Measurements from ENCODE around the gene SYNE3.

Gene SYNE3, protein sequence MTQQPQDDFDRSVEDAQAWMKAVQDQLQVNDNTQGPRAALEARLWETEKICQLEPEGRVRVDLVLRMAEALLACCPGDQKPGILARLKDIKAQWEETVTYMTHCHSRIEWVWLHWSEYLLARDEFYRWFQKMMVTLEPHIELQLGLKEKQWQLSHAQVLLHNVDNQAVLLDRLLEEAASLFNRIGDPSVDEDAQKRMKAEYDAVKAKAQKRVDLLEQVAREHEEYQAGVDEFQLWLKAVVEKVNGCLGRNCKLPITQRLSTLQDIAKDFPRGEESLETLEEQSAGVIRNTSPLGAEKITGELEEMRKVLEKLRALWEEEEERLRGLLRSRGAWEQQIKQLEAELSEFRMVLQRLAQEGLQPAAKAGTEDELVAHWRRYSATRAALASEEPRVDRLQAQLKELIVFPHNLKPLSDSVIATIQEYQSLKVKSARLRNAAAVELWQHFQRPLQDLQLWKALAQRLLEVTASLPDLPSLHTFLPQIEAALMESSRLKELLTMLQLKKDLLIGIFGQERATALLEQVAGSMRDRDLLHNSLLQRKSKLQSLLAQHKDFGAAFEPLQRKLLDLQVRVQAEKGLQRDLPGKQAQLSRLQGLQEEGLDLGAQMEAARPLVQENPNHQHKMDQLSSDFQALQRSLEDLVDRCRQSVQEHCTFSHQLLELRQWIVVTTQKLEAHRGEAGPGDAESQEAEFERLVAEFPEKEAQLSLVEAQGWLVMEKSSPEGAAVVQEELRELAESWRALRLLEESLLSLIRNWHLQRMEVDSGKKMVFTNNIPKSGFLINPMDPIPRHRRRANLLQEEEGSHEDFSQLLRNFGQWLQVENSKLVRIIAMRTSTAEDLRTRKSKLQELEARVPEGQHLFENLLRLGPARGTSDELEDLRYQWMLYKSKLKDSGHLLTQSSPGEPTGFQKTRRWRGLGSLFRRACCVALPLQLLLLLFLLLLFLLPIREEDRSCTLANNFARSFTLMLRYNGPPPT

DNA sequence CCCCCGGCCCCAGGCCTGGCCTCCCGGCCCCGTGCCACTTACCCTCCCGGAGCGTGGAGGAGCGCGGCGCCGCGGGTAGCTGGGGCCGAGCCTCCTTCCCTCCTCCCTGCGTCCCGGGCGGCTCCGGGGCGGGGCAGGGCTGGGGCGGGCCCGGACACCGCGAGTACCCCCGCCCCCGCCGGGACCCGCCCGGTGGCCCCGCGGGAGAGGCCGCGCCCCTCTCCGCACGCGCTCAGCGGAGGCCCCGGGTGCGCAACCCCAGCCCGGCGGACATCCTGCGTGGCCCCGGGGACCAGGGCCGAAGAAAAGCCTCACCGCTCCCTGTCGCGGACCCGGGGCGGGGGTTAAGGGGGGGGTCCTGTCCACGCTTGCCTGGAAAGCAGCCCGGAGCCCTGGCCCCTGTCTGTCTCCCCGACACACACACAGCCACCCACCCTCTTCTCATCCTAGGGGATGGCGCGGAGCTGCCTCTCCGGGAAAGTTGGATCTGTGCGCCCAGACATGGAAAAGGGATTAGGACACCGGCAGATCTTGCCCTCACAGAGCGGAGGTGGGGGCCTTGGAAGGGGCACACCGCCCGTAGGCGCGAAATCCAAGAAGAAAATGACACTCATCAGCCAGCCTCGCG, at the start of gene SYNE3:
TSS of gene SYNE3 (minus strand) at position 97 of the 628 bp plus-strand sequence. CDS start 40,829 bp downstream, outside the sequence.
- TF ChIP-seq SUZ12 (IDR thresholded peaks at IDR 0.05; ENCODE audit: extremely low read depth, insufficient read depth, insufficient read length): no peak
- no peak for TF ChIP-seq ZNF274 (IDR thresholded peaks at IDR 0.05; ENCODE audit: low read depth, low read length)
- TF ChIP-seq YY1 (IDR thresholded peaks at IDR 0.05; ENCODE audit: insufficient read depth, insufficient read length): no peak
- Histone ChIP-seq H3K4me1 (ENCODE audit: insufficient read depth, insufficient read length) (peaks cover 5% of the 10 kb centered on the region), H3K36me3 (ENCODE audit: insufficient read depth, insufficient read length, low read length) (no peaks in the 10 kb centered on the region), H3K4me3 (ENCODE audit: insufficient read length, low read depth) (peak within 1 kb of the TSS; percentile 32), H3K9ac (ENCODE audit: insufficient read length, low read depth) (peak within 1 kb of the TSS; percentile 42), H3K9me3 (ENCODE audit: insufficient read depth, low read length) (no peaks in the 10 kb centered on the region), H3K27me3 (ENCODE audit: insufficient read depth, insufficient read length) (peaks cover 32% of the 10 kb centered on the region)
- DNase-seq (ENCODE audit: low read depth, low spot score): no peak

DNA sequence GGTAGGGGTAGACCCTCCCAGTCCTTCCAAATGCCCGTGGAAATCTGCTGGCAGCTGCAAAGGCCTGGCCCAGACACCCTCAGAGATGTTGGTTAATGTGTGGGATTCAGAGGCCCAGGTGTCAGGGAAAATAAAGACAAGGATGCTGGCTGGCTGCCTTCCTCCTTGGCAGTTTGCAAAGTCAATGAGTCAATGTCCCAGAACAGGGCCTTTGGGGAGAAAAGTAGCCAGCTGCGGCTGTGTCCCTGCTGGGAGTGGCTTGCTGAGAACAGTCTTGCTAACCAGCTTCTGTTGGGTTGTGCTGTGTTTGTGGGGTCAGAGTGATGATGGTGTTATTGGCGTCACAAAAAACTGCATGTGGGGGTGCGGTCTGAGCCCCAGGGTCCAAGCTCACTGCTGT, 47.6 kb upstream of the SYNE3 start:
- DNase-seq (ENCODE audit: low read depth, low spot score): no peak
- no peak for TF ChIP-seq ZNF274 (IDR thresholded peaks at IDR 0.05; ENCODE audit: low read depth, low read length)
- TF ChIP-seq YY1 (IDR thresholded peaks at IDR 0.05; ENCODE audit: insufficient read depth, insufficient read length): no peak
- TF ChIP-seq SUZ12 (IDR thresholded peaks at IDR 0.05; ENCODE audit: extremely low read depth, insufficient read depth, insufficient read length): no peak

DNA sequence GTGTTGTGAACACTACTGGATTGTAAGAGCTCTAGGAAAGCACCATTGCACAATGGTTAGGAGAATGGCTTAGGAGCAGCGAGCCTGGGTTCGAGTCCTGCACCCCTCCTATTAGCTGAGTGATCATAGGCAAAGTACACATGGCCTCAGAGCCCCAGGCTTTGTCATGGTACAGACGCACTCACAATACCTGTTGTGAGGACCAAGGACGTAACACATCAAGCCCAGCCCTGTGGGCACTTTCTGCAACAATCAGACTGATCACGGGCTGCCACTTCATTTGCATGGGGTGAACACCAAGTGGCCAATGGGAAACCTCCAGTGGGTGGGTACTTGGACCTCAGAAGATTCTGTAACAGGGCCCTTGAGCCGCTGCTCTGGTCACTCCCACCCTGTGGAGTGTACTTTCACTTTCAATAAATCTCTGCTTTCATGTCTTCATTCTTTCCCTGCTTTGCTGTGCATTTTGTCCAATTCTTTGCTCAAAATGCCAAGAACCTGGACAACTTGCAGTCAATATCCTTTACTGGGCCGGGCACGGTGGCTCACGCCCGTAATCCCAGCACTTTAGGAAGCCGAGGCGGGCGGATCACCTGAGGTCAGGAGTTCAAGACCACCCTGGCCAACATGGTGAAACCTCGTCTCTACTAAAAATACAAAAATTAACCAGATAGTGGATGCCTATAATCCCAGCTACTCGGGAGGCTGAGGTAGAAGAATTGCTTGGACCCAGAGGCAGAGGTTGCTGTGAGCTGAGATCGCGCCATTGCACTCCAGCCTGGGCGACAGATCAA, 46.6 kb upstream of the SYNE3 start:
- H3K36me3 ChIP-seq (ENCODE audit: insufficient read depth, insufficient read length, low read length): no peaks in the 10 kb centered on the region
- no peak overlapping the region for H3K4me3 ChIP-seq (ENCODE audit: insufficient read length, low read depth)
- no peaks in the 10 kb centered on the region for H3K9me3 ChIP-seq (ENCODE audit: insufficient read depth, low read length)
- H3K9ac ChIP-seq (ENCODE audit: insufficient read length, low read depth): no peak overlapping the region
- H3K4me1 ChIP-seq (ENCODE audit: insufficient read depth, insufficient read length): no peaks in the 10 kb centered on the region
- no peak for DNase-seq (ENCODE audit: low read depth, low spot score)
- H3K27me3 ChIP-seq (ENCODE audit: insufficient read depth, insufficient read length): no peaks in the 10 kb centered on the region
- TF ChIP-seq SUZ12 (IDR thresholded peaks at IDR 0.05; ENCODE audit: extremely low read depth, insufficient read depth, insufficient read length) (no peak), YY1 (IDR thresholded peaks at IDR 0.05; ENCODE audit: insufficient read depth, insufficient read length) (no peak), ZNF274 (IDR thresholded peaks at IDR 0.05; ENCODE audit: low read depth, low read length) (no peak)

More for the DNA sequence above, 47.6 kb upstream of the SYNE3 start:
- no peaks in the 10 kb centered on the region for H3K36me3 ChIP-seq (ENCODE audit: insufficient read depth, insufficient read length, low read length)
- no peaks in the 10 kb centered on the region for H3K9me3 ChIP-seq (ENCODE audit: insufficient read depth, low read length)
- no peaks in the 10 kb centered on the region for H3K27me3 ChIP-seq (ENCODE audit: insufficient read depth, insufficient read length)
- H3K9ac ChIP-seq (ENCODE audit: insufficient read length, low read depth): no peak overlapping the region
- no peak overlapping the region for H3K4me3 ChIP-seq (ENCODE audit: insufficient read length, low read depth)
- H3K4me1 ChIP-seq (ENCODE audit: insufficient read depth, insufficient read length): no peaks in the 10 kb centered on the region

DNA sequence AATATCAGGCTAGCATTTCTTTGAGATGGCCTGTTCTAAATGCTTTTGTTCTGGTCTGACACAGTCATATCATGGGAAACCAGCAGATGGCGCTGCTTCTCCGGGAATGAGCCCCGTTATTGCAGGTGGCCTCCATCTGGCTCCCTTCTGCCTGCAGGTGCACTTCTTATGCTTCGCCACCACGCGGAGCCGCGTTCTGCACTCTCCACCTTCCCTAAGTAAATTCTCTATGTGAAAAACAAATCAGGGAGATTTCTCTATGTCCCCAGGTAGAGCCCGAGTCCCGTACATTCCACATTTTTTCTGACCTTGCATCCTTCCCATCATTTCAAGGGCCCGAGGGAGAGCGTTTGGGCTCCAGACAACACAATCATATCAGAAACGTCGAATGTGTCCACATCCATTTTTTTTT, 44.6 kb upstream of the SYNE3 start:
- Histone ChIP-seq H3K36me3 (ENCODE audit: insufficient read depth, insufficient read length, low read length) (no peaks in the 10 kb centered on the region), H3K4me1 (ENCODE audit: insufficient read depth, insufficient read length) (no peaks in the 10 kb centered on the region), H3K9ac (ENCODE audit: insufficient read length, low read depth) (no peak overlapping the region), H3K9me3 (ENCODE audit: insufficient read depth, low read length) (no peaks in the 10 kb centered on the region), H3K27me3 (ENCODE audit: insufficient read depth, insufficient read length) (no peaks in the 10 kb centered on the region), H3K4me3 (ENCODE audit: insufficient read length, low read depth) (no peak overlapping the region)
- DNase-seq (ENCODE audit: low read depth, low spot score): peak; percentile 78
- no peak for TF ChIP-seq SUZ12 (IDR thresholded peaks at IDR 0.05; ENCODE audit: extremely low read depth, insufficient read depth, insufficient read length)
- TF ChIP-seq ZNF274 (IDR thresholded peaks at IDR 0.05; ENCODE audit: low read depth, low read length): no peak
- no peak for TF ChIP-seq YY1 (IDR thresholded peaks at IDR 0.05; ENCODE audit: insufficient read depth, insufficient read length)

DNA sequence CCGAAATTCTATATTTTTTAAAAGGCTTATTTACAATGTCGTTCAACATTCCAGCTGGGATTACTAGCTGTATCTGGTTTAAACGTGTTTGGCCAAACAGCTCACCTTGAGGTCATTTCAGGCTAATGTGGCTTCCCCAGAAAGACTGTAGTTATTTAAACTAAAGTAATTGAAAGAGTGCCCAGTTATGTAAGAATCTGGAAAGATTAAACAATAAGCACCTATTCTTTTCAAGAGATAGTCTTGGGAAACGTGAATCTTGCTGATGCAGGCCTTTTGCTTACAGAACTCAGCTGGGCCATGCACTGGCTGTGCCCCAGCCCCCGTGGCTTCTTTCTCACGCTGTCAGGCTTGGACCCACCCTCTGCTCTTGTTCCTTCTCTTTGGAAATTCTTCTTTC, 42.8 kb upstream of the SYNE3 start:
- TF ChIP-seq YY1 (IDR thresholded peaks at IDR 0.05; ENCODE audit: insufficient read depth, insufficient read length) (no peak), SUZ12 (IDR thresholded peaks at IDR 0.05; ENCODE audit: extremely low read depth, insufficient read depth, insufficient read length) (no peak), ZNF274 (IDR thresholded peaks at IDR 0.05; ENCODE audit: low read depth, low read length) (no peak)
- Histone ChIP-seq H3K27me3 (ENCODE audit: insufficient read depth, insufficient read length) (no peaks in the 10 kb centered on the region), H3K4me1 (ENCODE audit: insufficient read depth, insufficient read length) (no peaks in the 10 kb centered on the region), H3K4me3 (ENCODE audit: insufficient read length, low read depth) (no peak overlapping the region), H3K9ac (ENCODE audit: insufficient read length, low read depth) (no peak overlapping the region), H3K9me3 (ENCODE audit: insufficient read depth, low read length) (no peaks in the 10 kb centered on the region), H3K36me3 (ENCODE audit: insufficient read depth, insufficient read length, low read length) (no peaks in the 10 kb centered on the region)
- no peak for DNase-seq (ENCODE audit: low read depth, low spot score)

DNA sequence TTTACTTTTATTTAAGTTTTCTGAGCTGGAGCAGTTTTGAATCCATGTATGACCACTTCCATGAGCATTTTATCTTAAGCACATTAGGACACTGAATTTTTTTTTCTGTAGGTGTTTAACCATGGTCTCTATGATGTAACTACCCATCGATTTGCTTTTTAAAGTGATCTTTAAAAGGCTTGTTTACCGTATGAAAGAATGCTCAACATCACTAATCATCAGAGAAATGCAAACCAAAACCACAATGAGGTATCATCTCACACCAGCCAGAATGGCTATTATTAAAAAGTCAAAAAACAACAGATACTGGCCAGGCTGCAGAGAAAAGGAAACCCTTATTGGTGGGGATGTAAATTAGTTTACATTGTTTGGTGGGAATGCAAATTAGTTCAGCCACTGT, 41.4 kb upstream of the SYNE3 start:
- no peaks in the 10 kb centered on the region for H3K4me1 ChIP-seq (ENCODE audit: insufficient read depth, insufficient read length)
- no peak for DNase-seq (ENCODE audit: low read depth, low spot score)
- no peaks in the 10 kb centered on the region for H3K36me3 ChIP-seq (ENCODE audit: insufficient read depth, insufficient read length, low read length)
- no peaks in the 10 kb centered on the region for H3K27me3 ChIP-seq (ENCODE audit: insufficient read depth, insufficient read length)
- H3K9me3 ChIP-seq (ENCODE audit: insufficient read depth, low read length): no peaks in the 10 kb centered on the region
- TF ChIP-seq SUZ12 (IDR thresholded peaks at IDR 0.05; ENCODE audit: extremely low read depth, insufficient read depth, insufficient read length): no peak
- TF ChIP-seq YY1 (IDR thresholded peaks at IDR 0.05; ENCODE audit: insufficient read depth, insufficient read length): no peak
- no peak for TF ChIP-seq ZNF274 (IDR thresholded peaks at IDR 0.05; ENCODE audit: low read depth, low read length)
- H3K9ac ChIP-seq (ENCODE audit: insufficient read length, low read depth): no peak overlapping the region
- H3K4me3 ChIP-seq (ENCODE audit: insufficient read length, low read depth): no peak overlapping the region
